SK-N-SH (cell line): ENCODE data around the gene PICALM. TPM values are rescaled to one million over a fixed set of nuclear protein-coding genes. Genes with fewer than 3 reads are reported as not detected.

Experiments
- CTCF ChIA-PET: fragments of 300-600, 350-600 bp; formaldehyde crosslinking; extraction: SDS; loops from one replicate; lab custom pipeline; 2021; lab: Yijun Ruan, JAX
- POLR2A ChIA-PET: fragments of 350-600 bp; sonication (Branson Sonifier 250); formaldehyde crosslinking; extraction: SDS; loops from one replicate; lab custom pipeline; 2020; ENCODE audit warnings: antibody characterized with exemption, inconsistent platforms; lab: Yijun Ruan, JAX
- DNase-seq: peaks from one replicate; pipeline ENCODE4 v3.0.0; 2012
- H2AFZ ChIP-seq: fragments of 200-600 bp; sonication (generic); 2 replicates; pipeline ENCODE4 v1.8.1; 2016; ENCODE audit warnings: antibody characterized with exemption, mild to moderate bottlenecking, low read depth
- H3F3A ChIP-seq: fragments of 200-600 bp; sonication (generic); replicated peaks from 2 replicates; pipeline ENCODE3; 2016; ENCODE audit warnings: antibody characterized with exemption, mild to moderate bottlenecking; ENCODE audit not compliant: insufficient read depth
- H3K27ac ChIP-seq, 2 experiments: fragments of 200-500 bp in 1 of 2; fragments of 200-600 bp in 1 of 2; sonication (Bioruptor generic) in 1 of 2; sonication (generic), shearing (Covaris generic) in 1 of 2; 2 replicates each; pipeline versions ENCODE4 v1.5.1 to v1.6.1; 2014 to 2016; ENCODE audit warnings: low read depth in 2 of 2, inconsistent platforms in 1 of 2, low read length in 1 of 2, mild to moderate bottlenecking in 1 of 2, mixed read lengths in 1 of 2
- H3K27me3 ChIP-seq: fragments of 200-600 bp; sonication (generic), shearing (Covaris generic); 2 replicates; pipeline ENCODE4 v1.6.1; 2016; ENCODE audit warnings: mixed run types; ENCODE audit not compliant: insufficient read depth
- H3K36me3 ChIP-seq, 2 experiments: fragments of 200-500 bp in 1 of 2; fragments of 200-600 bp in 1 of 2; sonication (Bioruptor generic) in 1 of 2; sonication (generic) in 1 of 2; replicated peaks in 1 of 2; 2 replicates each; pipeline versions ENCODE3 to v1.5.1; 2014 to 2016; ENCODE audit warnings: low read length in 1 of 2, mild to moderate bottlenecking in 1 of 2; ENCODE audit not compliant: insufficient read depth in 2 of 2, control insufficient read depth in 1 of 2
- H3K4me1 ChIP-seq, 2 experiments: fragments of 200-500 bp in 1 of 2; fragments of 200-600 bp in 1 of 2; sonication (Bioruptor generic) in 1 of 2; sonication (generic), shearing (Covaris generic) in 1 of 2; 2 replicates each; pipeline versions ENCODE4 v1.5.1 to v1.6.1; 2014 to 2016; ENCODE audit warnings: low read depth in 1 of 2, low read length in 1 of 2, mixed run types in 1 of 2; ENCODE audit not compliant: insufficient read depth in 2 of 2, control insufficient read depth in 1 of 2
- H3K4me2 ChIP-seq: fragments of 200-600 bp; sonication (generic), shearing (Covaris generic); 2 replicates; pipeline ENCODE4 v1.6.1; 2017; ENCODE audit warnings: mixed run types
- H3K4me3 ChIP-seq, 2 experiments: fragments of 200-500 bp in 1 of 2; fragments of 200-600 bp in 1 of 2; sonication (Bioruptor generic) in 1 of 2; sonication (generic), shearing (Covaris generic) in 1 of 2; 2 replicates each; pipeline versions ENCODE4 v1.5.1 to v1.8.1; 2014 to 2016; ENCODE audit warnings: low read depth in 2 of 2, inconsistent platforms in 1 of 2, low read length in 1 of 2, mild to moderate bottlenecking in 1 of 2, mixed read lengths in 1 of 2, moderate library complexity in 1 of 2
- H3K79me2 ChIP-seq: fragments of 200-600 bp; sonication (generic); 2 replicates; pipeline ENCODE4 v1.8.1; 2017; ENCODE audit warnings: mild to moderate bottlenecking; ENCODE audit not compliant: insufficient read depth
- H3K9ac ChIP-seq: fragments of 200-600 bp; sonication (generic); 2 replicates; pipeline ENCODE4 v1.6.1; 2017; ENCODE audit warnings: mixed run types
- H3K9me2 ChIP-seq: fragments of 200-600 bp; sonication (generic); 2 replicates; pipeline ENCODE4 v1.6.1; 2017; ENCODE audit warnings: mixed run types
- H3K9me3 ChIP-seq: fragments of 200-600 bp; sonication (generic); 2 replicates; pipeline ENCODE4 v1.6.1; 2017; ENCODE audit warnings: mixed run types, mild to moderate bottlenecking, moderate library complexity
- H4K20me1 ChIP-seq: fragments of 200-600 bp; sonication (generic); 2 replicates; pipeline ENCODE4 v1.6.1; 2017; ENCODE audit warnings: mild to moderate bottlenecking, mixed run types; ENCODE audit not compliant: insufficient read depth
- ELF1 ChIP-seq: IDR thresholded peaks from 2 replicates; pipeline ENCODE4 v1.4.0; 2012
- EZH2phosphoT487 ChIP-seq: fragments of 200-600 bp; sonication (generic); IDR thresholded peaks from 2 replicates; pipeline ENCODE4 v1.6.1; 2017; ENCODE audit warnings: low read depth, mixed run types, mild to moderate bottlenecking, antibody characterized with exemption, moderate library complexity, borderline replicate concordance
- FOSL2 ChIP-seq: IDR thresholded peaks from 2 replicates; pipeline ENCODE4 v1.4.0; 2012; ENCODE audit warnings: low read depth, mild to moderate bottlenecking, moderate library complexity, borderline replicate concordance
- FOXM1 ChIP-seq: IDR thresholded peaks from 2 replicates; pipeline ENCODE4 v1.4.0; 2012; ENCODE audit warnings: low read depth, mild to moderate bottlenecking
- GABPA ChIP-seq: IDR thresholded peaks from 2 replicates; pipeline ENCODE4 v1.4.0; 2012; ENCODE audit warnings: low read depth, mild to moderate bottlenecking
- GATA2 ChIP-seq: sonication (generic); formaldehyde crosslinking; IDR thresholded peaks from 2 replicates; pipeline ENCODE4 v1.5.0; 2020; ENCODE audit warnings: mild to moderate bottlenecking, missing genetic modification reagents
- JUND ChIP-seq: IDR thresholded peaks from 2 replicates; pipeline ENCODE4 v1.4.0; 2012
- MXI1 ChIP-seq: IDR thresholded peaks from 2 replicates; pipeline ENCODE4 v1.6.1; 2012; ENCODE audit warnings: mild to moderate bottlenecking, low read depth, low read length, improper control_type of control experiment
- POLR2AphosphoS5 ChIP-seq: IDR thresholded peaks from 2 replicates; pipeline ENCODE4 v1.6.1; 2012; ENCODE audit warnings: low read depth, low read length
- RXRA ChIP-seq: IDR thresholded peaks from 2 replicates; pipeline ENCODE4 v1.4.0; 2012; ENCODE audit warnings: low read depth, mild to moderate bottlenecking, borderline replicate concordance
- SIN3A ChIP-seq: IDR thresholded peaks from 2 replicates; pipeline ENCODE4 v1.6.1; 2012; ENCODE audit warnings: low read depth, mild to moderate bottlenecking, low read length, moderate library complexity, borderline replicate concordance
- TAF1 ChIP-seq: IDR thresholded peaks from 2 replicates; pipeline ENCODE4 v1.6.1; 2012; ENCODE audit warnings: low read depth, mild to moderate bottlenecking, low read length, moderate library complexity, borderline replicate concordance
- TCF12 ChIP-seq: IDR thresholded peaks from 2 replicates; pipeline ENCODE4 v1.4.0; 2012
- TEAD4 ChIP-seq: IDR thresholded peaks from 2 replicates; pipeline ENCODE4 v1.4.0; 2012; ENCODE audit warnings: mild to moderate bottlenecking, borderline replicate concordance; ENCODE audit not compliant: insufficient read depth
- WGBS: methylation state at CpG from one replicate; pipeline ENCODE4 v1.1.6; 2017; ENCODE audit warnings: low lambda C conversion rate; 5-methylcytosine and 5-hydroxymethylcytosine counted together
- polyA plus RNA-seq, 3 experiments: library from polyadenylated mRNA; depleted of rRNA; stranded (reverse); fragments of >200 nt; gene quantifications; 2 replicates each; pipeline ENCODE4 v1.2.3, GENCODE V29; 2012
- TF ChIP-seq, protein P1 (sequence below): IDR thresholded peaks from 2 replicates; pipeline ENCODE4 v1.4.0; 2012; ENCODE audit warnings: low read depth, borderline replicate concordance
- TF ChIP-seq, protein P2 (sequence below): fragments of 150-350 bp; IDR thresholded peaks from 2 replicates; pipeline ENCODE4 v1.6.1; 2017; ENCODE audit warnings: antibody characterized with exemption, low read length, low read depth, borderline replicate concordance
- TF ChIP-seq, protein P3 (sequence below): IDR thresholded peaks from 2 replicates; pipeline ENCODE4 v1.6.1; 2012; ENCODE audit warnings: mild to moderate bottlenecking, low read depth, low read length, moderate library complexity
- TF ChIP-seq, protein P4 (sequence below): fragments of 200-600 bp; sonication (generic); IDR thresholded peaks from 2 replicates; pipeline ENCODE4 v1.6.1; 2017; ENCODE audit warnings: antibody characterized with exemption, mild to moderate bottlenecking, moderate library complexity
- TF ChIP-seq, protein P5 (sequence below): IDR thresholded peaks from 2 replicates; pipeline ENCODE4; 2012

PICALM gene
- polyA plus RNA-seq, 1 of the 3 experiments (the other 2 are of a cell fraction) = 103 TPM

DNA sequence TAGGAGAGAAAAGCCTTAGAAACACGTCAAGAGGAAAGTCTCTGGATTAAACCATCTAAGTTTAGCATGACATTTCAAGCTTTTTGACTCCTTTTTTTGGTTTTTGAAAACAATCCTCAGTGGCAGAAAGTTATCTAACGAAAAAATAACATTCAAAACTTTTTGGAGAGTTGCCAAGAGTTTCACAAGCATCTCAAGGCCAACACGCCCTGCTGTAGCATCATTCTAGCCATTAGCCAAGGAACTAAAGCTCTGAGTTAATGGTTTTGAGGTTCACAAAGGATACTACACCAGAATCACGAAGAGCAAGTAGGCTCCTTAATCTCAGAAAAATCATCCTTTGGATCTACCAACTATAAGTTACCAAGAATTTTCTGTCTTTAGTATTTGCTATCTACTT lies 94.8 kb downstream of the PICALM start:
- H3K4me3 ChIP-seq = no peak overlapping the region
- peaks cover 55% of the 10 kb centered on the region; the same call in 1 of the 2 replicates for H3K79me2 ChIP-seq
- 92% methylated on average over 4 of the region's 4 CpGs for WGBS
- no peaks in the 10 kb centered on the region for H3K9me3 ChIP-seq
- no peak for DNase-seq
- H3K4me2 ChIP-seq = no peak overlapping the region
- no peaks in the 10 kb centered on the region for H3K27me3 ChIP-seq
- POLR2A ChIA-PET = no interaction called here
- CTCF ChIA-PET = interaction anchor here (1.4 kb wide), 1 partner anchor 67 kb away, joined by 3 read pairs; no protein-coding TSS in a partner anchor
- peaks cover 0 to 7% of the 10 kb centered on the region in 2 experiments; a peak in 2 of 4 replicates for H3K4me1 ChIP-seq
- H2AFZ ChIP-seq = no peak overlapping the region
- no peak overlapping the region for H3K27ac ChIP-seq
- H3K9me2 ChIP-seq = no peaks in the 10 kb centered on the region
- H3K36me3 ChIP-seq = peaks cover 62 to 82% of the 10 kb centered on the region in 2 experiments
- peaks cover 4% of the 10 kb centered on the region; the same call in 1 of the 2 replicates for H4K20me1 ChIP-seq
- H3F3A ChIP-seq = peaks cover 16% of the 10 kb centered on the region
- TF ChIP-seq FOSL2 = no peak
- TF ChIP-seq TEAD4 = no peak
- TF ChIP-seq MXI1 = no peak
- TF ChIP-seq FOXM1 = no peak
- TF ChIP-seq, protein P1, sequence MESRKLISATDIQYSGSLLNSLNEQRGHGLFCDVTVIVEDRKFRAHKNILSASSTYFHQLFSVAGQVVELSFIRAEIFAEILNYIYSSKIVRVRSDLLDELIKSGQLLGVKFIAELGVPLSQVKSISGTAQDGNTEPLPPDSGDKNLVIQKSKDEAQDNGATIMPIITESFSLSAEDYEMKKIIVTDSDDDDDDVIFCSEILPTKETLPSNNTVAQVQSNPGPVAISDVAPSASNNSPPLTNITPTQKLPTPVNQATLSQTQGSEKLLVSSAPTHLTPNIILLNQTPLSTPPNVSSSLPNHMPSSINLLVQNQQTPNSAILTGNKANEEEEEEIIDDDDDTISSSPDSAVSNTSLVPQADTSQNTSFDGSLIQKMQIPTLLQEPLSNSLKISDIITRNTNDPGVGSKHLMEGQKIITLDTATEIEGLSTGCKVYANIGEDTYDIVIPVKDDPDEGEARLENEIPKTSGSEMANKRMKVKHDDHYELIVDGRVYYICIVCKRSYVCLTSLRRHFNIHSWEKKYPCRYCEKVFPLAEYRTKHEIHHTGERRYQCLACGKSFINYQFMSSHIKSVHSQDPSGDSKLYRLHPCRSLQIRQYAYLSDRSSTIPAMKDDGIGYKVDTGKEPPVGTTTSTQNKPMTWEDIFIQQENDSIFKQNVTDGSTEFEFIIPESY = no peak
- no peak overlapping the region for H3K9ac ChIP-seq

DNA sequence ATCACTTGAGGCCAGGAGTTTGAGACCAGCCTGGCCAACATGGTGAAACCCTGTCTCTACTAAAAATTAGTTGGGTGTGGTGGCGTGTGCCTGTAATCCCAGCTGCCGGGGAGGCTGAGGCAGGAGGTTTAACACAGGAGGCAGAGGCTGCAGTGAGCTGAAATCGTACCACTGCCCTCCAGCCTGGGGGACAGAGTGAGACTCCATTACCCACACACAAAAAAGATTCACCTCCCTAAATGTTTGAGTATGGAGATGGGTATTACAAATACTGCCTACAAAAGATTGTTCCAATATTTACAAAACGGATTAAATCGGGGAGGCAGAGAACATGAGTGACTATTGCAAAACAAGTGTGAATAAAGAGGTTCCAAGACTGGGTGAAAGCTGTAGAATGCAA lies 98.3 kb downstream of the PICALM start:
- 84% methylated on average over 5 of the region's 5 CpGs for WGBS
- POLR2A ChIA-PET = no interaction called here
- peaks cover 0 to 24% of the 10 kb centered on the region in 2 experiments; a peak in 2 of 4 replicates for H3K4me1 ChIP-seq
- H3K27me3 ChIP-seq = no peaks in the 10 kb centered on the region
- no peaks in the 10 kb centered on the region for H3K9me3 ChIP-seq
- peaks cover 31% of the 10 kb centered on the region for H3F3A ChIP-seq
- H3K4me3 ChIP-seq = no peak overlapping the region
- no peak overlapping the region for H3K27ac ChIP-seq
- peaks cover 71% of the 10 kb centered on the region for H3K79me2 ChIP-seq
- DNase-seq = no peak
- no peak overlapping the region for H3K4me2 ChIP-seq
- H3K36me3 ChIP-seq = peaks cover 42 to 74% of the 10 kb centered on the region in 2 experiments
- H2AFZ ChIP-seq = no peak overlapping the region
- H4K20me1 ChIP-seq = peaks cover 15% of the 10 kb centered on the region
- H3K9ac ChIP-seq = no peak overlapping the region
- CTCF ChIA-PET = interaction anchor here (1.1 kb wide), 1 partner anchor 71 kb away, joined by 3 read pairs; no protein-coding TSS in a partner anchor
- no peaks in the 10 kb centered on the region for H3K9me2 ChIP-seq
- no peak for TF ChIP-seq RXRA
- TF ChIP-seq, protein P2, sequence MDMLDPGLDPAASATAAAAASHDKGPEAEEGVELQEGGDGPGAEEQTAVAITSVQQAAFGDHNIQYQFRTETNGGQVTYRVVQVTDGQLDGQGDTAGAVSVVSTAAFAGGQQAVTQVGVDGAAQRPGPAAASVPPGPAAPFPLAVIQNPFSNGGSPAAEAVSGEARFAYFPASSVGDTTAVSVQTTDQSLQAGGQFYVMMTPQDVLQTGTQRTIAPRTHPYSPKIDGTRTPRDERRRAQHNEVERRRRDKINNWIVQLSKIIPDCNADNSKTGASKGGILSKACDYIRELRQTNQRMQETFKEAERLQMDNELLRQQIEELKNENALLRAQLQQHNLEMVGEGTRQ = no peak
- no peak for TF ChIP-seq POLR2AphosphoS5
- TF ChIP-seq, protein P3, sequence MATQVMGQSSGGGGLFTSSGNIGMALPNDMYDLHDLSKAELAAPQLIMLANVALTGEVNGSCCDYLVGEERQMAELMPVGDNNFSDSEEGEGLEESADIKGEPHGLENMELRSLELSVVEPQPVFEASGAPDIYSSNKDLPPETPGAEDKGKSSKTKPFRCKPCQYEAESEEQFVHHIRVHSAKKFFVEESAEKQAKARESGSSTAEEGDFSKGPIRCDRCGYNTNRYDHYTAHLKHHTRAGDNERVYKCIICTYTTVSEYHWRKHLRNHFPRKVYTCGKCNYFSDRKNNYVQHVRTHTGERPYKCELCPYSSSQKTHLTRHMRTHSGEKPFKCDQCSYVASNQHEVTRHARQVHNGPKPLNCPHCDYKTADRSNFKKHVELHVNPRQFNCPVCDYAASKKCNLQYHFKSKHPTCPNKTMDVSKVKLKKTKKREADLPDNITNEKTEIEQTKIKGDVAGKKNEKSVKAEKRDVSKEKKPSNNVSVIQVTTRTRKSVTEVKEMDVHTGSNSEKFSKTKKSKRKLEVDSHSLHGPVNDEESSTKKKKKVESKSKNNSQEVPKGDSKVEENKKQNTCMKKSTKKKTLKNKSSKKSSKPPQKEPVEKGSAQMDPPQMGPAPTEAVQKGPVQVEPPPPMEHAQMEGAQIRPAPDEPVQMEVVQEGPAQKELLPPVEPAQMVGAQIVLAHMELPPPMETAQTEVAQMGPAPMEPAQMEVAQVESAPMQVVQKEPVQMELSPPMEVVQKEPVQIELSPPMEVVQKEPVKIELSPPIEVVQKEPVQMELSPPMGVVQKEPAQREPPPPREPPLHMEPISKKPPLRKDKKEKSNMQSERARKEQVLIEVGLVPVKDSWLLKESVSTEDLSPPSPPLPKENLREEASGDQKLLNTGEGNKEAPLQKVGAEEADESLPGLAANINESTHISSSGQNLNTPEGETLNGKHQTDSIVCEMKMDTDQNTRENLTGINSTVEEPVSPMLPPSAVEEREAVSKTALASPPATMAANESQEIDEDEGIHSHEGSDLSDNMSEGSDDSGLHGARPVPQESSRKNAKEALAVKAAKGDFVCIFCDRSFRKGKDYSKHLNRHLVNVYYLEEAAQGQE = no peak
- TF ChIP-seq JUND = no peak
- TF ChIP-seq, protein P4, sequence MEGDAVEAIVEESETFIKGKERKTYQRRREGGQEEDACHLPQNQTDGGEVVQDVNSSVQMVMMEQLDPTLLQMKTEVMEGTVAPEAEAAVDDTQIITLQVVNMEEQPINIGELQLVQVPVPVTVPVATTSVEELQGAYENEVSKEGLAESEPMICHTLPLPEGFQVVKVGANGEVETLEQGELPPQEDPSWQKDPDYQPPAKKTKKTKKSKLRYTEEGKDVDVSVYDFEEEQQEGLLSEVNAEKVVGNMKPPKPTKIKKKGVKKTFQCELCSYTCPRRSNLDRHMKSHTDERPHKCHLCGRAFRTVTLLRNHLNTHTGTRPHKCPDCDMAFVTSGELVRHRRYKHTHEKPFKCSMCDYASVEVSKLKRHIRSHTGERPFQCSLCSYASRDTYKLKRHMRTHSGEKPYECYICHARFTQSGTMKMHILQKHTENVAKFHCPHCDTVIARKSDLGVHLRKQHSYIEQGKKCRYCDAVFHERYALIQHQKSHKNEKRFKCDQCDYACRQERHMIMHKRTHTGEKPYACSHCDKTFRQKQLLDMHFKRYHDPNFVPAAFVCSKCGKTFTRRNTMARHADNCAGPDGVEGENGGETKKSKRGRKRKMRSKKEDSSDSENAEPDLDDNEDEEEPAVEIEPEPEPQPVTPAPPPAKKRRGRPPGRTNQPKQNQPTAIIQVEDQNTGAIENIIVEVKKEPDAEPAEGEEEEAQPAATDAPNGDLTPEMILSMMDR = no peak
- no peak for TF ChIP-seq TCF12
- TF ChIP-seq GABPA = no peak
- TF ChIP-seq, protein P5, sequence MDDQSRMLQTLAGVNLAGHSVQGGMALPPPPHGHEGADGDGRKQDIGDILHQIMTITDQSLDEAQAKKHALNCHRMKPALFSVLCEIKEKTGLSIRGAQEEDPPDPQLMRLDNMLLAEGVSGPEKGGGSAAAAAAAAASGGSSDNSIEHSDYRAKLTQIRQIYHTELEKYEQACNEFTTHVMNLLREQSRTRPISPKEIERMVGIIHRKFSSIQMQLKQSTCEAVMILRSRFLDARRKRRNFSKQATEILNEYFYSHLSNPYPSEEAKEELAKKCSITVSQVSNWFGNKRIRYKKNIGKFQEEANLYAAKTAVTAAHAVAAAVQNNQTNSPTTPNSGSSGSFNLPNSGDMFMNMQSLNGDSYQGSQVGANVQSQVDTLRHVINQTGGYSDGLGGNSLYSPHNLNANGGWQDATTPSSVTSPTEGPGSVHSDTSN = no peak
- TF ChIP-seq SIN3A = no peak
- no peak for TF ChIP-seq ELF1
- TF ChIP-seq EZH2phosphoT487 = no peak
- TF ChIP-seq TAF1 = no peak
- no peak for TF ChIP-seq GATA2 (CRISPR knock-in tag)
